Neural cell (in vitro differentiated cells): ENCODE data around the gene C1orf167. TPM values are rescaled to one million over a fixed set of nuclear protein-coding genes. Genes with fewer than 3 reads are reported as not detected.

ENCODE experiments used
- H2AFZ ChIP-seq: fragments of 200-600, 300-800 bp; sonication (generic), shearing (Covaris generic); 2 replicates; pipeline ENCODE4 v1.6.0; 2014; ENCODE audit warnings: low read depth, mild to moderate bottlenecking, antibody characterized with exemption, low read length, moderate library complexity
- H3F3A ChIP-seq: fragments of 200-600 bp; shearing (Covaris generic); 2 replicates; pipeline ENCODE4 v1.6.1; 2016; ENCODE audit warnings: mild to moderate bottlenecking, moderate library complexity, mixed read lengths, antibody characterized with exemption, low read length; ENCODE audit not compliant: insufficient read depth, poor library complexity, severe bottlenecking
- H3K27ac ChIP-seq: fragments of 200-600, 300-800 bp; sonication (generic), shearing (Covaris generic); 2 replicates; pipeline ENCODE4 v1.5.1; 2014; ENCODE audit warnings: mild to moderate bottlenecking, low read length, moderate library complexity
- H3K27me3 ChIP-seq: fragments of 300-800, 200-600 bp; sonication (generic), shearing (Covaris generic); 2 replicates; pipeline ENCODE4 v1.6.0; 2014; ENCODE audit warnings: mild to moderate bottlenecking, low read depth, low read length, moderate library complexity; ENCODE audit not compliant: insufficient read depth
- H3K36me3 ChIP-seq: fragments of 300-800, 200-600 bp; sonication (generic), shearing (Covaris generic); 2 replicates; pipeline ENCODE4 v1.5.1; 2014; ENCODE audit warnings: mild to moderate bottlenecking, antibody characterized with exemption, low read length, moderate library complexity; ENCODE audit not compliant: insufficient read depth
- H3K4me2 ChIP-seq: fragments of 300-800, 200-600 bp; sonication (generic), shearing (Covaris generic); 2 replicates; pipeline ENCODE4 v1.6.0; 2014; ENCODE audit warnings: mild to moderate bottlenecking, low read length
- H3K4me3 ChIP-seq: fragments of 300-800, 200-600 bp; sonication (generic), shearing (Covaris generic); 2 replicates; pipeline ENCODE4 v1.5.1; 2014; ENCODE audit warnings: mild to moderate bottlenecking, low read length, moderate library complexity
- H3K79me2 ChIP-seq: fragments of 200-600 bp; shearing (Covaris generic); replicated peaks from 2 replicates; pipeline ENCODE4 v1.6.0; 2014; ENCODE audit warnings: mild to moderate bottlenecking, low read length, moderate library complexity; ENCODE audit not compliant: insufficient read depth
- H3K9ac ChIP-seq: fragments of 300-800, 200-600 bp; sonication (generic), shearing (Covaris generic); 2 replicates; pipeline ENCODE4 v1.6.1; 2016; ENCODE audit warnings: mild to moderate bottlenecking, low read length, mixed read lengths
- H3K9me2 ChIP-seq: fragments of 200-600 bp; shearing (Covaris generic); 2 replicates; pipeline ENCODE4 v1.6.1; 2016; ENCODE audit warnings: mild to moderate bottlenecking, low read length, mixed read lengths; ENCODE audit not compliant: insufficient read depth
- H3K9me3 ChIP-seq: fragments of 200-600, 300-800 bp; sonication (generic), shearing (Covaris generic); 2 replicates; pipeline ENCODE4 v1.6.1; 2016; ENCODE audit warnings: mild to moderate bottlenecking, mixed run types, low read length, moderate library complexity, mixed read lengths
- H4K20me1 ChIP-seq: fragments of 200-600 bp; shearing (Covaris generic); 2 replicates; pipeline ENCODE4 v1.6.1; 2016; ENCODE audit warnings: mild to moderate bottlenecking, mixed run types; ENCODE audit not compliant: insufficient read depth
- CTCF ChIP-seq: fragments of 450-650 bp; IDR thresholded peaks from 2 replicates; pipeline ENCODE4 v1.5.1; 2014; ENCODE audit warnings: antibody characterized with exemption, mild to moderate bottlenecking, moderate library complexity; ENCODE audit not compliant: poor library complexity, severe bottlenecking
- EP300 ChIP-seq: fragments of 450-650 bp; conservative IDR thresholded peaks from 2 replicates; pipeline ENCODE4 v1.6.1; 2014; ENCODE audit warnings: antibody characterized with exemption, mild to moderate bottlenecking, moderate library complexity; ENCODE audit not compliant: poor library complexity, severe bottlenecking
- EZH2 ChIP-seq: fragments of 200-600, 300-800 bp; shearing (Covaris generic), sonication (generic); IDR thresholded peaks from 2 replicates; pipeline ENCODE4 v1.6.1; 2014; ENCODE audit warnings: antibody characterized with exemption, low read length, borderline replicate concordance, mild to moderate bottlenecking; ENCODE audit not compliant: insufficient read depth, poor library complexity, severe bottlenecking
- MXI1 ChIP-seq: fragments of 450-650 bp; conservative IDR thresholded peaks from 2 replicates; pipeline ENCODE4 v1.6.1; 2014; ENCODE audit warnings: antibody characterized with exemption, mild to moderate bottlenecking; ENCODE audit not compliant: poor library complexity, severe bottlenecking
- POLR2AphosphoS5 ChIP-seq: IDR thresholded peaks from 2 replicates; pipeline ENCODE4 v1.6.1; 2012
- REST ChIP-seq: IDR thresholded peaks from 2 replicates; pipeline ENCODE4 v1.6.1; 2012; ENCODE audit warnings: borderline replicate concordance
- TAF1 ChIP-seq: IDR thresholded peaks from 2 replicates; pipeline ENCODE4 v1.6.1; 2012; ENCODE audit warnings: low read depth
- polyA plus RNA-seq: library from polyadenylated mRNA; depleted of rRNA; stranded (reverse); fragments of >200 nt; gene quantifications from 2 replicates; pipeline ENCODE4 v1.2.3, GENCODE V29; 2014

Gene C1orf167
- polyA plus RNA-seq, 1 donor from 2014 or later: not detected

GRCh38 chr1:11784256-11784992 lies 22.4 kb downstream of the C1orf167 start:
- no peaks in the 10 kb centered on the region for H4K20me1 ChIP-seq
- peak overlapping the region; percentile 45 for H3K4me3 ChIP-seq
- TF ChIP-seq CTCF (no peak), POLR2AphosphoS5 (no peak), MXI1 (no peak), EP300 (no peak), REST (no peak), TAF1 (no peak)
- no peaks in the 10 kb centered on the region for H3K9me3 ChIP-seq
- no peaks in the 10 kb centered on the region for H3K79me2 ChIP-seq
- H3K4me2 ChIP-seq: no peak overlapping the region
- H2AFZ ChIP-seq: no peak overlapping the region
- H3K27ac ChIP-seq: no peak overlapping the region
- H3K9ac ChIP-seq: no peak overlapping the region
- H3K36me3 ChIP-seq: no peaks in the 10 kb centered on the region
- H3K9me2 ChIP-seq: no peaks in the 10 kb centered on the region
- no peaks in the 10 kb centered on the region for H3F3A ChIP-seq
- no peaks in the 10 kb centered on the region for H3K27me3 ChIP-seq

GRCh38 chr1:11784993-11785769 lies 23.2 kb downstream of the C1orf167 start:
- H3K9ac ChIP-seq: no peak overlapping the region

More at GRCh38 chr1:11784993-11785769, 23.2 kb downstream of the C1orf167 start:
- Histone ChIP-seq H3K4me3 (peak overlapping the region; percentile 45), H3K36me3 (no peaks in the 10 kb centered on the region), H4K20me1 (no peaks in the 10 kb centered on the region), H3K27ac (no peak overlapping the region), H3K9me2 (no peaks in the 10 kb centered on the region), H3K4me2 (no peak overlapping the region), H2AFZ (no peak overlapping the region), H3F3A (no peaks in the 10 kb centered on the region), H3K79me2 (no peaks in the 10 kb centered on the region), H3K27me3 (no peaks in the 10 kb centered on the region), H3K9me3 (no peaks in the 10 kb centered on the region)
- TF ChIP-seq REST (no peak), CTCF (peak; percentile 65), EZH2 (no peak), MXI1 (no peak)
